A549 (cell line): ENCODE results near the gene CDYL.

ENCODE experiments used
- CBX8 ChIP-seq: fragments of 200-600 bp; sonication (generic); IDR thresholded peaks from 2 replicates; pipeline ENCODE4 v1.6.1; 2016
- MAZ ChIP-seq: fragments of 150-350 bp; IDR thresholded peaks from 2 replicates; pipeline ENCODE4 v1.6.1; 2014; ENCODE audit warnings: antibody characterized with exemption, low read depth, low read length, borderline replicate concordance
- NPAS2 ChIP-seq: fragments of 250-450 bp; sonication (Bioruptor Pico); IDR thresholded peaks from 2 replicates; pipeline ENCODE4 v1.8.0; 2022; ENCODE audit warnings: mild to moderate bottlenecking, moderate library complexity, borderline replicate concordance
- POLR2A ChIP-seq: IDR thresholded peaks from 2 replicates; pipeline ENCODE4 v1.6.1; 2012; ENCODE audit warnings: mild to moderate bottlenecking, low read length
- REST ChIP-seq: fragments of 200-600 bp; sonication (generic); IDR thresholded peaks from 2 replicates; pipeline ENCODE4 v1.6.1; 2016; ENCODE audit warnings: antibody characterized with exemption, mild to moderate bottlenecking, moderate library complexity
- SMC3 ChIP-seq: fragments of >200 bp; sonication (Bioruptor Twin); formaldehyde crosslinking; IDR thresholded peaks from 3 replicates; pipeline ENCODE4 v1.6.1; 2018; ENCODE audit warnings: inconsistent platforms
- TF ChIP-seq, protein P1 (sequence below): fragments of >200 bp; sonication (Bioruptor Twin); formaldehyde crosslinking; IDR thresholded peaks from 3 replicates; pipeline ENCODE4 v1.5.1; 2016

DNA sequence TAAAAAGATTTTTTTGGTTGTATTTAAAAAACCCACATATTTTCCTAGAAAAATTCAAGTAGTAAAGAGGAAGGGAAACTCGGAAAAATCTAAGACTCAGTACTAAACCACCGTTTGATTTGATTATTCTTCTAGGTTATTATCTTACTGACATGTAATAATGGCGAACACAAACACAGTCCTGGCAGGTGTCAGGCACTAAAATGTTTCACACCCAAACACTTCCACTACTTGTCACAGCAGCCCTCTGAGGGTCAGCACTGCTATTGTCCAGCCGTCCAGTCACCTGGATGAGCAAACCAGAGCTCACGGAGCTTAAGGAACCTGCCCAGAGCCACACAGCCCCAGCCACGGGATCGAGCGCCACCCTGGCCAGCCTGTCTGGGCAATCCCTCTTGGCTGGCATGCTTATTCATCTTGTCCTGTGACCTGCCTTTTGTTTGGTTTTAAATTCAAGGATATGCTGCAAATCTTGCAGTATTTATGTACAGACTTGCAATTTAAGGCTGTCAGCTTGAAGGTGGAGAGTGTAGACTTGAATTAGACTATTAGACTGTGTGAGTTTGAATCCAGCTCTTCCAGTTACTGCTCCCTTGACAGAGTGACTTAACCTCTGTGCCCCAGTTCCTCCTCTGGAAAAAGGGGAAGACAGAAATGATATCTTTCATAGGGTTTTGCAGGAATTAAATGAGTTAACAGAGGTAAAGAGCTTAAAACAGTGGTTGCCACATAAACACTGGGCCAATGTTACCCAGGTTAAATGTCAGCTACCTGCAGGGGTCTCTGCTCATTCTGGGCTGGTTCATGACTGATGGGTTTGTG is 82.2 kb downstream of the CDYL start:
- TF ChIP-seq, protein P1, sequence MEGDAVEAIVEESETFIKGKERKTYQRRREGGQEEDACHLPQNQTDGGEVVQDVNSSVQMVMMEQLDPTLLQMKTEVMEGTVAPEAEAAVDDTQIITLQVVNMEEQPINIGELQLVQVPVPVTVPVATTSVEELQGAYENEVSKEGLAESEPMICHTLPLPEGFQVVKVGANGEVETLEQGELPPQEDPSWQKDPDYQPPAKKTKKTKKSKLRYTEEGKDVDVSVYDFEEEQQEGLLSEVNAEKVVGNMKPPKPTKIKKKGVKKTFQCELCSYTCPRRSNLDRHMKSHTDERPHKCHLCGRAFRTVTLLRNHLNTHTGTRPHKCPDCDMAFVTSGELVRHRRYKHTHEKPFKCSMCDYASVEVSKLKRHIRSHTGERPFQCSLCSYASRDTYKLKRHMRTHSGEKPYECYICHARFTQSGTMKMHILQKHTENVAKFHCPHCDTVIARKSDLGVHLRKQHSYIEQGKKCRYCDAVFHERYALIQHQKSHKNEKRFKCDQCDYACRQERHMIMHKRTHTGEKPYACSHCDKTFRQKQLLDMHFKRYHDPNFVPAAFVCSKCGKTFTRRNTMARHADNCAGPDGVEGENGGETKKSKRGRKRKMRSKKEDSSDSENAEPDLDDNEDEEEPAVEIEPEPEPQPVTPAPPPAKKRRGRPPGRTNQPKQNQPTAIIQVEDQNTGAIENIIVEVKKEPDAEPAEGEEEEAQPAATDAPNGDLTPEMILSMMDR: no peak
- TF ChIP-seq MAZ: no peak
- no peak for TF ChIP-seq NPAS2 (CRISPR knock-in tag)
- no peak for TF ChIP-seq POLR2A
- no peak for TF ChIP-seq SMC3
- no peak for TF ChIP-seq CBX8
- no peak for TF ChIP-seq REST
